ENCODE measurements around the gene GRAMD1C. TPM values are rescaled to one million over a fixed set of nuclear protein-coding genes. Genes with fewer than 3 reads are reported as not detected.

GRAMD1C gene
- total and polyA plus RNA-seq, 9 donors: 0.35 to 10.7 (median 1.8) TPM

DNA sequence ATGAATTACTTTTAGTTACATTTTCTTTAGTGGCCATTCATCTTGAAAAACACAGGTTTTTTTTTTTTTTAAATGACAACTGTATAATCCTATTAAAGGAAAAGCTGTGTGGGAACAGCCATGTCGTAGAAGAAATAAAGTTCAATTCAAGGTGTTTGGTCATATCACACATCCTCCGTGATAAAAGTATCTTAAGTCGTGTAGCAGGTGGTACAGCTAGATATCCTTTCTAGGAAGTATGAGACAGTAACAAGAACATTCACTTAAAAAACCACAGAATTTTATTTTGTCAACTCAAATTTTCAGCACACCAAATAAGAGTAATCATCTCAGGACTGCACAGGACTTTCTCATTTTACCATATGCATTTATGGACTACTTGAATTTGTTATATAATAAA is 125.3 kb downstream of the GRAMD1C start:
- intact Hi-C loops (cut with DNase I): no loop called here

GRCh38 chr3:113966172-113966571 is 127.6 kb downstream of the GRAMD1C start:
- TF ChIP-seq EP300 (IDR thresholded peaks at IDR 0.05) (no peak), CTCF (IDR thresholded peaks at IDR 0.05) (no peak), POLR2A (IDR thresholded peaks at IDR 0.05) (no peak)
- Histone ChIP-seq H3K4me3 (no peak overlapping the region), H3K27ac (no peak overlapping the region), H3K27me3 (no peaks in the 10 kb centered on the region), H3K9me3 (no peaks in the 10 kb centered on the region), H3K4me1 (ENCODE audit: insufficient read depth) (no peaks in the 10 kb centered on the region), H3K36me3 (no peaks in the 10 kb centered on the region)
- DNase-seq: no peak
- intact Hi-C loops (cut with DNase I): no loop called here
- 72 to 89% (median 73%) methylated on average over 2 of the region's 2 CpGs for WGBS, 3 donors

More for the DNA sequence above, 125.3 kb downstream of the GRAMD1C start:
- H3K27ac ChIP-seq: no peak overlapping the region
- no peaks in the 10 kb centered on the region for H3K36me3 ChIP-seq
- 90 to 93% (median 91%) methylated on average over 3 of the region's 3 CpGs for WGBS, 3 donors
- H3K27me3 ChIP-seq: no peaks in the 10 kb centered on the region
- H3K4me1 ChIP-seq (ENCODE audit: insufficient read depth): no peaks in the 10 kb centered on the region
- H3K9me3 ChIP-seq: no peaks in the 10 kb centered on the region
- DNase-seq: no peak
- H3K4me3 ChIP-seq: no peak overlapping the region
- TF ChIP-seq EP300 (IDR thresholded peaks at IDR 0.05): no peak

GRCh38 chr3:113968986-113969385 is 130.4 kb downstream of the GRAMD1C start:
- Histone ChIP-seq H3K36me3 (no peaks in the 10 kb centered on the region), H3K4me3 (no peak overlapping the region), H3K9me3 (no peaks in the 10 kb centered on the region), H3K27me3 (no peaks in the 10 kb centered on the region), H3K4me1 (ENCODE audit: insufficient read depth) (no peaks in the 10 kb centered on the region), H3K27ac (no peak overlapping the region)
- no peak for DNase-seq
- TF ChIP-seq POLR2A (IDR thresholded peaks at IDR 0.05) (no peak), EP300 (IDR thresholded peaks at IDR 0.05) (no peak), CTCF (IDR thresholded peaks at IDR 0.05) (no peak)
- intact Hi-C loops (cut with DNase I): no loop called here
- 45 to 51% (median 49%) methylated on average over 2 of the region's 2 CpGs for WGBS, 3 donors

DNA sequence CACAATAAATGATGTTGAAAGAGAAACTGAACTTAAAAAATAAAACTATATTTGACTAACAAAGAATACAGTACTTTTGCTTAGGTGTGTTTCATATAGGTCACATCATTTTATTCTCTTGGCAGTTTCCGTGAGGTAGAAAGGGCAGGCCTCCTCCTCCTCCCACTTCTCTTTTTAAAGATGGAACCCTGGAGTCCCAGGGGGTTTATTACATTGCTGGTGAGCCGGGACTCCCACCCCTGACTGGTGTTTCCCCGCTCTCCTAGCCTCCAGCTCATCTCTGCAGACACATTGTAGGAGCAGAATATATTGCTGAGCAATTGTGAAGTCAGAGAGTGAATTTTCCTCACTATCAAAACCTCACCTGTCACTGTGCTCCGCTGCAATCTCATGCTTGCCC is 139.2 kb downstream of the GRAMD1C start:
- intact Hi-C loops (cut with DNase I): no loop called here
- WGBS, 3 donors: 89 to 96% (median 92%) methylated on average over 4 of the region's 4 CpGs
- H3K36me3 ChIP-seq: no peaks in the 10 kb centered on the region

DNA sequence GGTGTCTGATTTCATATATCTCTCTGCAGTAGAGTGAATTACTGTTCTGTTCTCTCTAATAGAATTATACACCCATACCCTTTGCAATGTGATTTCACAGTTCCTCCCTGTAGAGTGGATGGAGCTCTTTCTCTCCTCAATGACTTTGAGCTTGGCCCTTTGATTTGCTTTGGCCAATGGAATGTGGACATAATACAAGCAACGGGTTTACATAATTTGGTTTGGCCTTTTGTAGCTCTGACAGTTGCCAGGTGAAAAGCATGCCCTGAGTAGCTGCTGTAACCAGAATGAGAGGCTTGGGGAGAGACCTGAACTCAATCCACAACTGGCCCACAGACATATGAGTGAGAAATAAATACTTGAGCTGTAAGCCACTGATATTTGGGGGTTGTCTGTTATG is 141.3 kb downstream of the GRAMD1C start:
- TF ChIP-seq POLR2A (IDR thresholded peaks at IDR 0.05) (no peak), CTCF (IDR thresholded peaks at IDR 0.05) (no peak), EP300 (IDR thresholded peaks at IDR 0.05) (no peak)
- no peak for DNase-seq
- 81 to 88% (median 83%) methylated on average over 1 of the region's 1 CpG for WGBS, 3 donors
- Histone ChIP-seq H3K27ac (no peak overlapping the region), H3K27me3 (no peaks in the 10 kb centered on the region), H3K4me1 (ENCODE audit: insufficient read depth) (no peaks in the 10 kb centered on the region), H3K9me3 (no peaks in the 10 kb centered on the region), H3K36me3 (no peaks in the 10 kb centered on the region), H3K4me3 (no peak overlapping the region)
- intact Hi-C loops (cut with DNase I): no loop called here

More for the DNA sequence above, 139.2 kb downstream of the GRAMD1C start:
- Histone ChIP-seq H3K4me1 (ENCODE audit: insufficient read depth) (no peaks in the 10 kb centered on the region), H3K27ac (no peak overlapping the region), H3K4me3 (no peak overlapping the region), H3K9me3 (no peaks in the 10 kb centered on the region), H3K27me3 (no peaks in the 10 kb centered on the region)
- TF ChIP-seq EP300 (IDR thresholded peaks at IDR 0.05) (no peak), POLR2A (IDR thresholded peaks at IDR 0.05) (no peak), CTCF (IDR thresholded peaks at IDR 0.05) (no peak)
- DNase-seq: no peak

All from ovary (tissue), 9 donors.